Hepatocyte (in vitro differentiated cells): Measurements from ENCODE around the gene MED15. TPM values are rescaled to one million over a fixed set of nuclear protein-coding genes. Genes with fewer than 3 reads are reported as not detected.

Experiments
- DNase-seq: peaks from one replicate; pipeline ENCODE4 v3.0.0-alpha.2; 2016; ENCODE audit warnings: low spot score
- H2AFZ ChIP-seq: fragments of 200-600 bp; sonication (generic); 2 replicates; pipeline ENCODE4 v1.6.0; 2016; ENCODE audit warnings: antibody characterized with exemption, mild to moderate bottlenecking
- H3K27ac ChIP-seq: fragments of 200-600 bp; sonication (generic); 2 replicates; pipeline ENCODE4 v1.5.1; 2016; ENCODE audit warnings: mild to moderate bottlenecking
- H3K27me3 ChIP-seq: fragments of 200-600 bp; sonication (generic); 2 replicates; pipeline ENCODE4 v1.6.1; 2016
- H3K36me3 ChIP-seq: fragments of 200-600 bp; sonication (generic); replicated peaks from 2 replicates; pipeline ENCODE4 v1.5.1; 2016; ENCODE audit warnings: low read depth; ENCODE audit not compliant: insufficient read depth
- H3K4me1 ChIP-seq: fragments of 200-600 bp; sonication (generic); 2 replicates; pipeline ENCODE4 v1.5.1; 2016; ENCODE audit warnings: mild to moderate bottlenecking, moderate library complexity; ENCODE audit not compliant: insufficient read depth
- H3K4me2 ChIP-seq: fragments of 200-600 bp; sonication (generic); 2 replicates; pipeline ENCODE4 v1.6.0; 2016
- H3K4me3 ChIP-seq: fragments of 200-600 bp; sonication (generic); 2 replicates; pipeline ENCODE4 v1.5.1; 2016; ENCODE audit warnings: mild to moderate bottlenecking
- H3K79me2 ChIP-seq: fragments of 200-600 bp; sonication (generic); 2 replicates; pipeline ENCODE4 v1.6.0; 2017; ENCODE audit warnings: mild to moderate bottlenecking
- H3K9me2 ChIP-seq: fragments of 200-600 bp; sonication (generic); replicated peaks from 2 replicates; pipeline ENCODE4 v1.6.0; 2017; ENCODE audit warnings: mild to moderate bottlenecking; ENCODE audit not compliant: insufficient read depth
- H3K9me3 ChIP-seq: fragments of 200-600 bp; sonication (generic); 2 replicates; pipeline ENCODE4 v1.5.1; 2016; ENCODE audit warnings: low read depth, mild to moderate bottlenecking
- H4K20me1 ChIP-seq: fragments of 200-600 bp; sonication (generic); 2 replicates; pipeline ENCODE4 v1.6.0; 2016; ENCODE audit warnings: mild to moderate bottlenecking; ENCODE audit not compliant: insufficient read depth, poor library complexity, severe bottlenecking
- EZH2 ChIP-seq: fragments of 200-600 bp; sonication (generic); IDR thresholded peaks from 2 replicates; pipeline ENCODE4 v1.6.1; 2016; ENCODE audit warnings: antibody characterized with exemption, mild to moderate bottlenecking, borderline replicate concordance
- EZH2phosphoT487 ChIP-seq: fragments of 200-600 bp; sonication (generic); IDR thresholded peaks from one replicate; pipeline ENCODE4 v1.6.1; 2018; ENCODE audit warnings: antibody characterized with exemption, mild to moderate bottlenecking, low read depth, moderate library complexity; ENCODE audit not compliant: unreplicated experiment, severe bottlenecking
- WGBS: methylation state at CpG from one replicate; pipeline ENCODE4 v1.1.6; 2016; ENCODE audit warnings: low lambda C conversion rate; ENCODE audit errors: missing lambda C conversion rate; 5-methylcytosine and 5-hydroxymethylcytosine counted together
- polyA plus RNA-seq: library from polyadenylated mRNA; unstranded; fragments of >200 nt; fragmentation: Nextera tagmentation; extraction: Ambion mirVana; gene quantifications from 2 replicates; pipeline ENCODE4 v1.2.1, GENCODE V29; 2016
- total RNA-seq: library from RNA; depleted of rRNA; stranded (reverse); fragments of >200 nt; gene quantifications from 2 replicates; pipeline ENCODE4 v1.2.3, GENCODE V29; 2014
- TF ChIP-seq, protein P1 (sequence below): fragments of 200-600 bp; sonication (generic); IDR thresholded peaks from 2 replicates; pipeline ENCODE4 v1.5.1; 2016; ENCODE audit warnings: antibody characterized with exemption, mild to moderate bottlenecking; ENCODE audit not compliant: poor library complexity

MED15 gene
- total and polyA plus RNA-seq, 2 experiments from 2014 or later = 31.5 to 53.1 TPM

DNA sequence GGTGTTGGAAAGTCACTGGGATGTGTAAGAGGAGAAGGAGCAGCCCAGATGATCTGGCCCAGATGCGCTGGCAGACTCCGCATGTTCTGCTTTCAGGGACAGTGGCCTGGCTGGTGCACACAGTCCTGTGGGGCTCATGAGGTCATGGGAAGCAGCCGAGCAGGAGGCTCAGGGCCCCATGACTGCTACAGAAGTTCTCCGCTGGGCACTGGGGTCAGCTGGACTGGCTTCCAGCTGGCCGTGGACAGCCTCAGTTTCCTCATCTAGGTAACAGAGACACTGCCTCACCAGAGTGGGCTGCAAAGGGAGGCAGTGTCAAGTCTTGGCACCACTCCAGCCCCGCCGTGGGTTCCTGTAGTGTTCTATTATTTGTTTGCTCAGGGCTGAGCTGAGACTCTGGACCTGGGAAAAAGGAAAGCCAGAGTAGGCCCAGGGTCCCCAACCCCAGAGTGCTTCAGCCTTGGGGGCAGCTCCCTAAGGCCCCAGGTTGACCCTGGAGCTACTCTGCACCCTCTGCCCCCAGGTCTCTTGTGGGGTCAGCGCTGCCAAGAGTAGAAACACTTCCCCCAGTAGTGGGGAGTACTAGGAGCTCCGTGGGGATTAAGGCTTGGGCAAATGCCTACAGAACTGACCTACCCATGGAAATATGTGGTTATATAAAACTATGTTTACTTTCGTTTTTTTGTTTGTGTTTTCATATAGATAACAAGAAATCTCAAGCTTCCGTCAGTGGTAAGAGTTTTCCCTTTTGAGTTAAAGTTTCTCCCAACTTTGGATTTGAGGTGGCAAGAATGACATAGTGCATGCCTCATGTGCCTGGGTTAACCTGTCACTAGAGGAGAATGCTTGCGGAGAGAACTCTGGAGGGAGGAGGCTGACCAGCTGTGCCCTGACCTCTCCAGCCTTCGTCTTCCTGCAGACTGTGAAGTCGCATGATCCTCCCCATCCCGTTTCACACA lies 45.3 kb downstream of the MED15 start:
- H3K27me3 ChIP-seq = no peaks in the 10 kb centered on the region
- peak overlapping the region; percentile 43 for H3K4me2 ChIP-seq
- H3K79me2 ChIP-seq = peaks cover 72% of the 10 kb centered on the region
- H2AFZ ChIP-seq = no peak overlapping the region
- no peaks in the 10 kb centered on the region for H3K9me3 ChIP-seq
- peak overlapping the region; percentile 96 for H3K27ac ChIP-seq
- no peaks in the 10 kb centered on the region for H3K9me2 ChIP-seq
- peak; percentile 55 for DNase-seq
- 59% methylated on average over 15 of the region's 15 CpGs for WGBS
- no peak overlapping the region for H3K4me3 ChIP-seq
- TF ChIP-seq, protein P1, sequence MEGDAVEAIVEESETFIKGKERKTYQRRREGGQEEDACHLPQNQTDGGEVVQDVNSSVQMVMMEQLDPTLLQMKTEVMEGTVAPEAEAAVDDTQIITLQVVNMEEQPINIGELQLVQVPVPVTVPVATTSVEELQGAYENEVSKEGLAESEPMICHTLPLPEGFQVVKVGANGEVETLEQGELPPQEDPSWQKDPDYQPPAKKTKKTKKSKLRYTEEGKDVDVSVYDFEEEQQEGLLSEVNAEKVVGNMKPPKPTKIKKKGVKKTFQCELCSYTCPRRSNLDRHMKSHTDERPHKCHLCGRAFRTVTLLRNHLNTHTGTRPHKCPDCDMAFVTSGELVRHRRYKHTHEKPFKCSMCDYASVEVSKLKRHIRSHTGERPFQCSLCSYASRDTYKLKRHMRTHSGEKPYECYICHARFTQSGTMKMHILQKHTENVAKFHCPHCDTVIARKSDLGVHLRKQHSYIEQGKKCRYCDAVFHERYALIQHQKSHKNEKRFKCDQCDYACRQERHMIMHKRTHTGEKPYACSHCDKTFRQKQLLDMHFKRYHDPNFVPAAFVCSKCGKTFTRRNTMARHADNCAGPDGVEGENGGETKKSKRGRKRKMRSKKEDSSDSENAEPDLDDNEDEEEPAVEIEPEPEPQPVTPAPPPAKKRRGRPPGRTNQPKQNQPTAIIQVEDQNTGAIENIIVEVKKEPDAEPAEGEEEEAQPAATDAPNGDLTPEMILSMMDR = no peak
- TF ChIP-seq EZH2phosphoT487 = no peak
- TF ChIP-seq EZH2 = no peak
- no peaks in the 10 kb centered on the region for H3K36me3 ChIP-seq
- H3K4me1 ChIP-seq = peaks cover 40% of the 10 kb centered on the region
- peaks cover 18% of the 10 kb centered on the region for H4K20me1 ChIP-seq

DNA sequence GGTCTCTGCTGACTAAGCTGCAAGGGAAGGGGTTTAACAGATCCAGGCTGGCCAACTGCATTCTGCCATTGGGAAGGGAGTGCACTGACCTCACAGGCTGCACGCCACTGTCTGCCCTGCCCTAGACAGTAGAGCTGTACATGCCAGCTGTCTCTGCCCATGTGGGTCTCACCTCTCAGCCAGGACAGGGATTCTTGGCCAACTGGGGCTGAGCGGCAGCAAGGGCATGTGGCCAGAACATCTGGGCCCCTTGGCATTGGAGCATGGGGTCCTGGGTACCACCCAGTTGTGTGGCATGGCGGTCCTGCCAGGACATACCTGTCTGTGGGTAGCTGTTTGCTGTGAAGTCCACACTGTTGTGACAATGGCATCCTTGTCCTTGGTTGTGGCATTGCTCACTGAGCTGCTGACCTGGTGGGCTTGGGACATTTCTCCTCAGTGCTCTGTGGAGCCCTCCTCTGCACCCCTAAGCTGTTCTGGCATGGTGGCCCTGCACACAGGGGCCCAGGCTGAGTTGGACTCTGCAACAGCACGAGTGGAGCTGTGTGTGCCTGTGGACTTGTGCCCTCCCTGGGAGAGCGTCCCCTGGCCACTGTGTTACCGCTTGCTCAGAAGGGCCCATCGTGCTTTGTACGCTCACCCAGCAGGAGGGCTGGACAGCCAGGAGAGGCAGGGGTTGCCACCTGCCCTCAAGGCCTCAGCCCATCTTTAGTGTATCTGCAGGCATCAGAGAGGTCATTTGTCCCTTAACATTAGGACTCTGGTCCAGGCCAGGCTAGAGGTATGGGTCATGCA lies 46.7 kb downstream of the MED15 start:
- Histone ChIP-seq H3K27me3 (no peaks in the 10 kb centered on the region), H3K4me1 (peaks cover 40% of the 10 kb centered on the region), H3K9me3 (no peaks in the 10 kb centered on the region), H3K27ac (peak overlapping the region; percentile 96), H3K9me2 (no peaks in the 10 kb centered on the region), H3K4me3 (no peak overlapping the region), H4K20me1 (peaks cover 12% of the 10 kb centered on the region), H3K79me2 (peaks cover 71% of the 10 kb centered on the region), H3K4me2 (no peak overlapping the region), H2AFZ (no peak overlapping the region), H3K36me3 (peaks cover 2% of the 10 kb centered on the region)
- WGBS = 93% methylated on average over 8 of the region's 8 CpGs
- no peak for DNase-seq
- TF ChIP-seq EZH2phosphoT487 = no peak
- no peak for TF ChIP-seq EZH2
- TF ChIP-seq, protein P1 = no peak

DNA sequence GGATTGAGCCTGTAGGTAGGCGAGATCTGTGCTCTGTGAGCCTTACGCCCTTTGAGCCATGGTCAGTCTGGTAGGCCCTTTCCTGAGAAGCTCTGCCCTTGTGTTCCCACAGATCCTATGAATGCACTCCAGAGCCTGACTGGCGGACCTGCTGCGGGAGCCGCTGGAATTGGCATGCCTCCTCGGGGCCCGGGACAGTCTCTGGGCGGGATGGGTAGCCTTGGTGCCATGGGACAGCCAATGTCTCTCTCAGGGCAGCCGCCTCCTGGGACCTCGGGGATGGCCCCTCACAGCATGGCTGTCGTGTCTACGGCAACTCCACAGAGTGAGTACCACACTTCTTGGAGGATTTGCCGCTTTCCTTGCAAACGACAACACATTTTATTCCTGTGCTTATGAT lies 47.4 kb downstream of the MED15 start:
- H2AFZ ChIP-seq = no peak overlapping the region
- H3K27me3 ChIP-seq = no peaks in the 10 kb centered on the region
- no peak overlapping the region for H3K4me3 ChIP-seq
- H3K27ac ChIP-seq = no peak overlapping the region
- H3K4me2 ChIP-seq = no peak overlapping the region
- DNase-seq = no peak
- peaks cover 6% of the 10 kb centered on the region for H3K36me3 ChIP-seq
- no peaks in the 10 kb centered on the region for H3K9me2 ChIP-seq
- peaks cover 6% of the 10 kb centered on the region for H4K20me1 ChIP-seq
- TF ChIP-seq, protein P1 = no peak
- TF ChIP-seq EZH2phosphoT487 = no peak
- TF ChIP-seq EZH2 = no peak
- 97% methylated on average over 14 of the region's 14 CpGs for WGBS
- peaks cover 37% of the 10 kb centered on the region for H3K4me1 ChIP-seq
- peaks cover 69% of the 10 kb centered on the region for H3K79me2 ChIP-seq
- no peaks in the 10 kb centered on the region for H3K9me3 ChIP-seq
